GM21528 (cell line): ENCODE results near the gene SCYL2.
"Not testable (repeated sequence)": the region's sequence is repeated elsewhere in the genome, so short reads cannot be mapped to it uniquely, and the experiment has no call there.

Source experiments
- ATAC-seq: cut with Tn5 transposase; IDR thresholded peaks from one replicate; pipeline ENCODE4 v1.9.1; 2021; ENCODE audit warnings: mild to moderate bottlenecking, moderate library complexity; ENCODE audit not compliant: unreplicated experiment, low FRiP score

The SCYL2 gene

GRCh38 chr12:100317371-100317770, 50.4 kb downstream of the SCYL2 start:
- ATAC-seq, result no peak

- ATAC-seq, result no peak
These were observed 57.5 kb downstream of the SCYL2 start for GRCh38 chr12:100324498-100324897.

DNA sequence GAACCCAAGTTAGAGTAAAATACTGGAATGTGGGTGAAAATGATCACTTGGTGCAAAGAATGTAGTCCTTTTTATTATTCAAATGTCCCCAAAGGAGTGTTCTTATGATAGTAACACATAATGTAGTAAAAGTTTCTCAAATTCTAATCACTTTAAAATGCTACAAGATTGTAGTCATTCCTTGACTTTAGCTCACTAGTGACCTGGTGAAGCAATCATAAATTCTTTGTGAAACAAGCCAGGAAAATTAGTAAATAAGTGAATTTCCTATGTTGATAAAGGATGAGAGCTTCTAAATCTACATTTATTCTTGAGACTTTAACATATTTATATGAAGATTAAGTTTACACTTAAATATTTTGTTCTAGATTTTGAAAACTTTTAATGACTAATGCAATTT, 59.2 kb downstream of the SCYL2 start:
- ATAC-seq, result no peak

DNA sequence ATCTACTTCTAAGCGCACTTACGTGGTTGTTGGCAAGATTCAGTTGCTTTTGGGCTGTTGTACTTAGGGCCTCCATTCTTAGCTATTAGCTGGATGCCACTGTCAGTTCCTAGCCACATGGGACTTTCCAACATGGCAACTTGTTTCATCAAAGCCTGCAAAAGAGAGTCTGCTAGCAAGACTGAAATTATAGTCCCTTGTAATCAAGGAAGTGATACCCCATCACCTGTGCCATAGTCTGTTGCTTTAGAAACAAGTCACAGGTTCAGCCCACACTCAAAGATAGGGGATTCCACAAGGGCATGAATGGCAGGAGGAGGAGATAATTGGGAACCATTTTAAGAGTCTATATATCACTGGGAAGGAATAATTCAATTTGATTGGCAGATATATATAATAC, 62.8 kb downstream of the SCYL2 start:
- peak; percentile 90 for ATAC-seq

DNA sequence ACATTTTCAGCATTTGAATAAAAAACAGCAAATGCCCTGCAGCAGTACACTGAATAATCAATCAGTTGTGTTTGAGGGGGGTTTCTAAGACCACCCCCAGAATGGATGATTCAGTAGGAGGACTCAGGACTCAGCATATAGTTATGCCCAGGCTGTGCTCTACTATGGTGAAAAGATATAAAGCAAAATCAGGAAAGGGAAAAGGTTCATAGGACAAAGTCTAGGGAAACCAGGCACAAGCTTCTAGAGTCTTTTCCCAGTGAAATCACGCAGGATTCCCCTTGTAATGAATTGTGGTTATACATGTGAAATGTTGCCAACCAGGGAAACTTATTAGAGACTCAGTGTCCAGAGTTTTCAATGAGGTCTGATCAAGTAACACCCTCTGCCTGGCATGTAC, 64.9 kb downstream of the SCYL2 start:
- no peak for ATAC-seq

- ATAC-seq, result no peak
These were observed 65.9 kb downstream of the SCYL2 start for GRCh38 chr12:100332852-100333251.

GRCh38 chr12:100337299-100337698, 70.3 kb downstream of the SCYL2 start:
- no peak for ATAC-seq

DNA sequence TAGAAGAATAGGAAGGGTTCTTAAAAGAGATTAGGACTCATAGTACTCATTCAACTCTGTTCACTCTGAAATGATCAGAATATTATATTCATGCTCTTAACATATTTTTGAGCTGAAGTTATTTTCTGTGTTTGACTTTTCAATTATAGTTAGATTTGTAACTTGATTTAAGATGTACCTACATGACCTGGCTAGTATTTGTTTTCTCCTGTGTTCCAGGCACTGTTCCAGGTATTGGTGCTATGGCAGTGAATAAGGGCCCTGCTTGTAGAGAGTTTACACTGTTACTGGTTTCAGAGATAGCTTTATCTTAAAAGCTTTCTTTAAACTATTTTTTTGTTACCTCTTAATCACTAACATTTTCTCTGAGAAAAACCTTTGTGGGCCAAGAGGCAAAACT, 70.8 kb downstream of the SCYL2 start:
- ATAC-seq, result no peak

- ATAC-seq, result no peak
These were observed 72.1 kb downstream of the SCYL2 start for GRCh38 chr12:100339071-100339470.

DNA sequence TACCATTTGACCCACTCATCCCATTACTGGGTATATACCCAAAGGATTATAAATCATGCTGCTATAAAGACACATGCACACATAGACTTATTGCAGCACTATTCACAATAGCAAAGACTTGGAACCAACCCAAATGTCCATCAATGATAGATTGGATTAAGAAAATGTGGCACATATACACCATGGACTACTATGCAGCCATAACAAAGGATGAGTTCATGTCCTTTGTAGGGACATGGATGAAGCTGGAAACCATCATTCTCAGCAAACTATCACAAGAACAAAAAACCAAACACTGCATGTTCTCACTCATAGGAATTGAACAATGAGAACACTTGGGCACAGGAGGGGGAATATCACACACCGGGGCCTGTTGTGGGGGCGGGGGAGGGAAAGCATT, 75.9 kb downstream of the SCYL2 start:
- not testable (repeated sequence) for ATAC-seq

GRCh38 chr12:100344351-100344750, 77.4 kb downstream of the SCYL2 start:
- not testable (repeated sequence) for ATAC-seq

DNA sequence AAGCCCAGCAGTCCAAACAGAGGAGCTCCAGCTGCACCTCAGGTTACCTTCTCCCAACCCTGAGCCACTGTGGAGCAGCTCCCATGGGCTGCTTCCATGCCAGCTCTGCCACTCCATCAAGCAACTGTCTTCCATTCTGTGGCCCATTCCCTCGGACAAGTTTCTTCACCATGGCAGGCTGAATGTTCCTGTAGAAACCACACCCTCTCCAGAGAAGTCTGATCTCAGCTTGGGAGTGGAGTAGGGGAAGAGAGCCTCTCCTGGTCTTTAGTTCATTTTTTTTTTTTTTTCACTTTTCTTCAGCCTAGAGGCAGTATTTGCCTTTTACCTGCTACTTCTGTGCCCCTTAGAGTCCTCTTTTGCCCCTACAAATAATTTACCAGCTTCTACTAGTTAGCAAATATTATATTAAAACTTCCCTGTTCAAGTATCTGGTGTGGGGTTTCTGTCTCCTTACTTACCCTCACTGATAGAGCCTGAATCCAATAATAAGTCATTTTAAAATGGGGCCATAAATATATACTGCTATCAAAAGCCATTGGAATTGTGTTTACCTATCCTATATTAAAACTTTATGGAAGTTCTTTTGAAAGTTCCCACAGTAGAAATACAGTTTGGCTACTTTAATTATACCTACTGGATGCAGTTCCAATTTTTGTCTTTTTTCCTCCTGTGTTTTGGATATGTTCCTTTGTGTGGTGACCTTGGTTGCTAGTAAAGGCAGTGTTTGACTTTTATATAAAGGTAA, 78.2 kb downstream of the SCYL2 start:
- ATAC-seq, result no peak

DNA sequence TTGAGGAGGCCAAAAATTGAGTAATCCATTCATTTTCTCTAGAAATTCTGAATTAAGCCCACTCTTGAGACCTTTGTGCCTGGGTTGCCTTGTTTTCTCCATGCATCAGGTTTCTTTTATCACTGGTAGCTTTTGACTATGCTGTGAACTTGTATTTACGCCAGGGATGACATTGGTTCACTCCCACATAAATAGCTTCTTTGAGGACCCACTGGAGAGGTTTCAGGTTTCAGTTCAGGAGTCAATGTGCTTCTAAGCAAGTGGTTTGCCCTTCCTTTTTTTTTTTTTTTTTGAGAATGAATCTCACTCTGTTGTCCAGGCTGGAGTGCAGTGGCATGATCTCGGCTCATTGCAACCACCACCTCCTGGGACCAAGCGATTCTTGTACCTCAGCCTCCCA, 79.7 kb downstream of the SCYL2 start:
- ATAC-seq, result no peak

DNA sequence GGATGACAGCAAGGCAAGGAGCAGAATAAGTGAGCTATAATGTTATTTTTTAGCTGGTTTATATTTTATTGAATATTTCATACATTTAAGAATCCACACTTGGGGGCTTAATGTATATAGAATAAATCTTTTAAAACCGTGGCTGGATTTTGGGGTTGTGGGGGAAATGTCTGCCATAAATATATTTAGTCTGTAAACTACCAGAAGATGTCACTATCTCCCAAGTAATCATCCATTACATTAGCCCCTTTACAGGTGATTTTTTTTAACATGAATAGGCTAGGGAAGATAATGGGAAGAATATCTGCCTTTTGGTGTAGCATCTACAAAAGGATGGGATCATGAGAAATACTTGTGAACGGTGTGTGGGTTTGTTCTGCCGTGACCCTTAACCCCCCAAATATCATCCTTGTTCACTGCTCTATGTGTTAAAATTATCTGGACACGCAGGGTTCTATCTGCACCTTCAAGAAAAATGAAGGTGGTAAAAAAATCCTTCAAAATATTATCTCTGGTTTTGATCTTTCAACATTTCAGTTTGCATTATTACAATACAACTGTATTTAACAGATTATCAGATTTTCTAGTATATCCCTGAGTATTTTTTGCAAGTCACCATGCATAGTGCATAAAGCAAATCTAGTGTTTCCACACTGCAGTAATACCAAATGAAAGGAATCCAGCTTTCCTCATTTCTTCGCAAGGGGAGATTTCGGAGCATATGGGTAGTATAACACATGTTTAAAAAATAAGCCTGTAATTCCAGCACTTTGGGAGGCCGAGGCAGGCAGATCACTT, 81.9 kb downstream of the SCYL2 start:
- ATAC-seq, result no peak

GRCh38 chr12:100356644-100357223, 89.8 kb downstream of the SCYL2 start, which contains the start of gene SLC17A8:
TSS of gene SLC17A8 (plus strand) at chr12:100357074. CDS start at chr12:100357392, 318 bp downstream.
- ATAC-seq, result no peak

GRCh38 chr12:100359248-100359647, 92.3 kb downstream of the SCYL2 start:
- no peak for ATAC-seq

DNA sequence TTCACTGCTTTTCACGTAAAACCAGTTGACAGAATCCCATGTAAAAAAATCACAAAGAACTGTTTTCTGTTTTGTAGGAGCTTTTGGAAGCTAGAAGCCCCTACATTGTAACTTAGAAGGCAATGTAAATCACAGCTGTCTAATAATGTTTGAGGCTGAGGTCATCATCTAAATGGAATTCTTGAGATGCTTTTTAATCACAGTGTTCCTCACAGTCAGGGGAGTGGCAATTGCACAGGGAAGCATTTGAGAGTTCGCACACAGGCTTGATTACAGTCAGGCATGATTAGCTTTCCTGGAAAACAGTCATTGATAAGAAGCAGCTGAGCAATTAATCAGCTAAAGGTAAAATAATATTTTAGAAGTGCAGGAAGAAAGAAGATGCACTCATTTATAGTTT, 92.8 kb downstream of the SCYL2 start:
- ATAC-seq, result no peak

GRCh38 chr12:100360450-100360849, 93.5 kb downstream of the SCYL2 start:
- ATAC-seq, result no peak

DNA sequence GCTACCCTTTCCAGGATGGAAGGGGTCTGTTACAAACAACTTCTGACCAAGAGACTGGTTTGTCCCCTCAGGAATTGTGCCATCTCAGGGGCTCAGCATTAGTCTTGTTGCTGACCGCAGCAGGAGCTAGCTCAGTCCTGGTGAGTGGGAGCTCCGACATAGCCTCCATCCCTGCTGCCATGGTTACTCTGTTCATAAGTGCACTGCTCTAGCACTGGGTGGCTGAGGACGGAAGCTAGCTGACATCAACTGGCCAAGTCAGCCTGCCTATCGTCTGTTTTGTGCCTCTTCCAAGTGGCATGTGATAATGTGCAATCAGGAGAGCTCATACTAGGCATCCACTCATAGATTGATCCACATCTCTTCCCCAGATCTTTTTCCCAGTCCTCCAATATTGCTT, 97.3 kb downstream of the SCYL2 start:
- no peak for ATAC-seq

GRCh38 chr12:100365411-100365810, 98.4 kb downstream of the SCYL2 start:
- no peak for ATAC-seq

DNA sequence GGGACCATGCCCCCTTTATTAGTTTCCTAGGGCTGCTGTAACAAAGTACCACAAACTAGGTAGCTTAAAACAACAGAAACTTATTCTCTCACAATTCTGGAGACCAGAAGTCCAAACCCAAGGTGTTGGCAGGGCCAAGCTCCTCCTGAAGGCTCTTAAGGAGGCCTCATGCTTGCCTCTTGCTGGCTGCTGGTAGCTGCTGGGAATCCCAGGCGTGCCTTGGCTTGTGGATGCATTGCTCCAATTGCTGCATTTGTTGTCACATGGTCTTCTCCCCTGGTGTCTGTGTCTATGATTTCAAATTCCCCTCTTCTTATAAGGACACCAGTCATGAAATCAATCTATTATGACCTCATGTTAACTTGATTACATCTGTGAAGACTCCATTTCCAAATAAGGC, 101.1 kb downstream of the SCYL2 start:
- ATAC-seq, result no peak
